Measurements from ENCODE around the gene KCNK3. TPM values are rescaled to one million over a fixed set of nuclear protein-coding genes. Genes with fewer than 3 reads are reported as not detected.

The KCNK3 gene
- total and polyA plus RNA-seq, 10 of the 15 experiments (the other 5 are each of a cell fraction or from before 2014, with no cell fraction given): 0.13 TPM; not detected in 9

DNA sequence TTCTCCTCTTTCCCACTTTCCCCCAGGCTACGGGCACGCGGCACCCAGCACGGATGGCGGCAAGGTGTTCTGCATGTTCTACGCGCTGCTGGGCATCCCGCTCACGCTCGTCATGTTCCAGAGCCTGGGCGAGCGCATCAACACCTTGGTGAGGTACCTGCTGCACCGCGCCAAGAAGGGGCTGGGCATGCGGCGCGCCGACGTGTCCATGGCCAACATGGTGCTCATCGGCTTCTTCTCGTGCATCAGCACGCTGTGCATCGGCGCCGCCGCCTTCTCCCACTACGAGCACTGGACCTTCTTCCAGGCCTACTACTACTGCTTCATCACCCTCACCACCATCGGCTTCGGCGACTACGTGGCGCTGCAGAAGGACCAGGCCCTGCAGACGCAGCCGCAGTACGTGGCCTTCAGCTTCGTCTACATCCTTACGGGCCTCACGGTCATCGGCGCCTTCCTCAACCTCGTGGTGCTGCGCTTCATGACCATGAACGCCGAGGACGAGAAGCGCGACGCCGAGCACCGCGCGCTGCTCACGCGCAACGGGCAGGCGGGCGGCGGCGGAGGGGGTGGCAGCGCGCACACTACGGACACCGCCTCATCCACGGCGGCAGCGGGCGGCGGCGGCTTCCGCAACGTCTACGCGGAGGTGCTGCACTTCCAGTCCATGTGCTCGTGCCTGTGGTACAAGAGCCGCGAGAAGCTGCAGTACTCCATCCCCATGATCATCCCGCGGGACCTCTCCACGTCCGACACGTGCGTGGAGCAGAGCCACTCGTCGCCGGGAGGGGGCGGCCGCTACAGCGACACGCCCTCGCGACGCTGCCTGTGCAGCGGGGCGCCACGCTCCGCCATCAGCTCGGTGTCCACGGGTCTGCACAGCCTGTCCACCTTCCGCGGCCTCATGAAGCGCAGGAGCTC lies 35.4 kb downstream of the KCNK3 start:
- no TSS peak for BruUV-seq (replicated peaks)
- no peak overlapping the region for H3K9ac ChIP-seq (ENCODE audit: control insufficient read depth, insufficient read depth, low read length)
- no peak overlapping the region for H3K4me3 ChIP-seq
- RAD21 ChIA-PET (ENCODE audit: unreplicated experiment): no interaction called here
- CTCF ChIA-PET: no interaction called here
- SMC1A ChIA-PET (ENCODE audit: uncharacterized antibody, unreplicated experiment): no interaction called here
- peaks cover 0 to 2% of the 10 kb centered on the region in 2 experiments; a peak in 2 of 4 replicates for H3K27me3 ChIP-seq (replicated peaks in 1 of 2; ENCODE audit: control insufficient read depth in 2 of 2, insufficient read depth in 2 of 2, low read length in 1 of 2)
- no peak overlapping the region for H3K4me2 ChIP-seq (ENCODE audit: control insufficient read depth, insufficient read depth)
- no peaks in the 10 kb centered on the region for H4K20me1 ChIP-seq (ENCODE audit: control insufficient read depth, insufficient read depth)
- H3K27ac ChIP-seq (ENCODE audit: control insufficient read depth, insufficient read depth): no peak overlapping the region
- no peaks in the 10 kb centered on the region for H3K9me3 ChIP-seq (replicated peaks; ENCODE audit: control insufficient read depth, insufficient read depth, low read length)
- 77% methylated on average over 63 of the region's 101 CpGs for WGBS (ENCODE audit: insufficient coverage, insufficient replicate concordance, low lambda C conversion rate, missing lambda C conversion rate)
- no peaks in the 10 kb centered on the region for H3K79me2 ChIP-seq (ENCODE audit: control insufficient read depth, insufficient read depth, low read length)
- no peak for ATAC-seq
- POLR2A ChIA-PET: no interaction called here
- TF ChIP-seq SUPT20H (IDR thresholded peaks at IDR 0.05; ENCODE audit: borderline replicate concordance, control insufficient read depth, low read depth, low read length) (no peak), SIN3A (IDR thresholded peaks at IDR 0.05; ENCODE audit: low read depth, low read length) (no peak)
- no peak for FAIRE-seq
- no peaks in the 10 kb centered on the region for H3K4me1 ChIP-seq (ENCODE audit: control insufficient read depth, insufficient read depth, low read length)
- in situ Hi-C loops (cut with MboI): no loop called here
- no peak for DNase-seq (ENCODE audit: low read depth, low spot score)
- no peak overlapping the region for H2AFZ ChIP-seq (ENCODE audit: control insufficient read depth, low read depth, low read length)
- intact Hi-C loops (cut with micrococcal nuclease; ENCODE audit: unreplicated experiment): no loop called here
- no peaks in the 10 kb centered on the region for H3K36me3 ChIP-seq (ENCODE audit: control insufficient read depth in 2 of 2, insufficient read depth in 2 of 2, low read length in 1 of 2)

DNA sequence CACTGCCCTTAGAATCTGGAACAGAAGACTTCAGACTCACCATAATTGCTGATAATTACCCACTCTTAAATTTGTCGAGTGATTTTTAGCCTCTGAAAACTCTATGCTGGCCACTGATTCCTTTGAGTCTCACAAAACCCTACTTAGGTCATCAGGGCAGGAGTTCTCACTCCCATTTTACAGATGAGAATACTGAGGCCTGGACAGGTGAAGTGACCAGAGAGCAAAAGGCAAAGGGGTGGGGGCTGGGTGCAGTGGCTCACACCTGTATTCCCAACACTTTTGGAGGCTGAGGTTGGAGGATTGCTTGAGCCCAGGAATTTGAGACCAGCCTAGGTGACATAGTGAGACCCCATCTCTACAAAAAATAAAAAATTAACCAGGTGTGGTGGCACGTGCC lies 36.8 kb downstream of the KCNK3 start:
- H4K20me1 ChIP-seq (ENCODE audit: control insufficient read depth, insufficient read depth): no peaks in the 10 kb centered on the region
- peaks cover 0 to 2% of the 10 kb centered on the region in 2 experiments; a peak in 2 of 4 replicates for H3K27me3 ChIP-seq (replicated peaks in 1 of 2; ENCODE audit: control insufficient read depth in 2 of 2, insufficient read depth in 2 of 2, low read length in 1 of 2)
- H3K4me1 ChIP-seq (ENCODE audit: control insufficient read depth, insufficient read depth, low read length): no peaks in the 10 kb centered on the region
- SMC1A ChIA-PET (ENCODE audit: uncharacterized antibody, unreplicated experiment): no interaction called here
- RAD21 ChIA-PET (ENCODE audit: unreplicated experiment): no interaction called here
- BruUV-seq (replicated peaks): no TSS peak
- 38% methylated on average over 2 of the region's 2 CpGs for WGBS (ENCODE audit: insufficient coverage, insufficient replicate concordance, low lambda C conversion rate, missing lambda C conversion rate)
- POLR2A ChIA-PET: interaction anchor here (0.8 kb wide), 1 partner anchor 320 kb away, joined by 3 read pairs; no protein-coding TSS in a partner anchor
- intact Hi-C loops (cut with micrococcal nuclease; ENCODE audit: unreplicated experiment): no loop called here
- no peak for DNase-seq (ENCODE audit: low read depth, low spot score)
- no peak overlapping the region for H3K27ac ChIP-seq (ENCODE audit: control insufficient read depth, insufficient read depth)
- no peaks in the 10 kb centered on the region for H3K79me2 ChIP-seq (ENCODE audit: control insufficient read depth, insufficient read depth, low read length)
- H3K9ac ChIP-seq (ENCODE audit: control insufficient read depth, insufficient read depth, low read length): no peak overlapping the region
- in situ Hi-C loops (cut with MboI): no loop called here
- H3K36me3 ChIP-seq (ENCODE audit: control insufficient read depth in 2 of 2, insufficient read depth in 2 of 2, low read length in 1 of 2): no peaks in the 10 kb centered on the region
- H3K4me3 ChIP-seq: no peak overlapping the region
- no peaks in the 10 kb centered on the region for H3K9me3 ChIP-seq (replicated peaks; ENCODE audit: control insufficient read depth, insufficient read depth, low read length)
- CTCF ChIA-PET: no interaction called here
- ATAC-seq: no peak
- no peak overlapping the region for H2AFZ ChIP-seq (ENCODE audit: control insufficient read depth, low read depth, low read length)
- no peak for FAIRE-seq
- no peak overlapping the region for H3K4me2 ChIP-seq (ENCODE audit: control insufficient read depth, insufficient read depth)
- TF ChIP-seq, protein P1, sequence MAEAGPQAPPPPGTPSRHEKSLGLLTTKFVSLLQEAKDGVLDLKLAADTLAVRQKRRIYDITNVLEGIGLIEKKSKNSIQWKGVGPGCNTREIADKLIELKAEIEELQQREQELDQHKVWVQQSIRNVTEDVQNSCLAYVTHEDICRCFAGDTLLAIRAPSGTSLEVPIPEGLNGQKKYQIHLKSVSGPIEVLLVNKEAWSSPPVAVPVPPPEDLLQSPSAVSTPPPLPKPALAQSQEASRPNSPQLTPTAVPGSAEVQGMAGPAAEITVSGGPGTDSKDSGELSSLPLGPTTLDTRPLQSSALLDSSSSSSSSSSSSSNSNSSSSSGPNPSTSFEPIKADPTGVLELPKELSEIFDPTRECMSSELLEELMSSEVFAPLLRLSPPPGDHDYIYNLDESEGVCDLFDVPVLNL (IDR thresholded peaks at IDR 0.05; ENCODE audit: low read depth, low read length): no peak
- TF ChIP-seq IKZF1 (conservative IDR thresholded peaks at IDR 0.05) (no peak), RELA (IDR thresholded peaks at IDR 0.05; ENCODE audit: borderline replicate concordance, partially characterized antibody) (no peak), SMARCA5 (IDR thresholded peaks at IDR 0.05) (no peak), JUND (IDR thresholded peaks at IDR 0.05; ENCODE audit: low read depth, low read length) (no peak)
- TF ChIP-seq, protein P2, sequence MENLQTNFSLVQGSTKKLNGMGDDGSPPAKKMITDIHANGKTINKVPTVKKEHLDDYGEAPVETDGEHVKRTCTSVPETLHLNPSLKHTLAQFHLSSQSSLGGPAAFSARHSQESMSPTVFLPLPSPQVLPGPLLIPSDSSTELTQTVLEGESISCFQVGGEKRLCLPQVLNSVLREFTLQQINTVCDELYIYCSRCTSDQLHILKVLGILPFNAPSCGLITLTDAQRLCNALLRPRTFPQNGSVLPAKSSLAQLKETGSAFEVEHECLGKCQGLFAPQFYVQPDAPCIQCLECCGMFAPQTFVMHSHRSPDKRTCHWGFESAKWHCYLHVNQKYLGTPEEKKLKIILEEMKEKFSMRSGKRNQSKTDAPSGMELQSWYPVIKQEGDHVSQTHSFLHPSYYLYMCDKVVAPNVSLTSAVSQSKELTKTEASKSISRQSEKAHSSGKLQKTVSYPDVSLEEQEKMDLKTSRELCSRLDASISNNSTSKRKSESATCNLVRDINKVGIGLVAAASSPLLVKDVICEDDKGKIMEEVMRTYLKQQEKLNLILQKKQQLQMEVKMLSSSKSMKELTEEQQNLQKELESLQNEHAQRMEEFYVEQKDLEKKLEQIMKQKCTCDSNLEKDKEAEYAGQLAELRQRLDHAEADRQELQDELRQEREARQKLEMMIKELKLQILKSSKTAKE (IDR thresholded peaks at IDR 0.05; ENCODE audit: low read depth, poor library complexity, severe bottlenecking): no peak
- TF ChIP-seq, protein P3, sequence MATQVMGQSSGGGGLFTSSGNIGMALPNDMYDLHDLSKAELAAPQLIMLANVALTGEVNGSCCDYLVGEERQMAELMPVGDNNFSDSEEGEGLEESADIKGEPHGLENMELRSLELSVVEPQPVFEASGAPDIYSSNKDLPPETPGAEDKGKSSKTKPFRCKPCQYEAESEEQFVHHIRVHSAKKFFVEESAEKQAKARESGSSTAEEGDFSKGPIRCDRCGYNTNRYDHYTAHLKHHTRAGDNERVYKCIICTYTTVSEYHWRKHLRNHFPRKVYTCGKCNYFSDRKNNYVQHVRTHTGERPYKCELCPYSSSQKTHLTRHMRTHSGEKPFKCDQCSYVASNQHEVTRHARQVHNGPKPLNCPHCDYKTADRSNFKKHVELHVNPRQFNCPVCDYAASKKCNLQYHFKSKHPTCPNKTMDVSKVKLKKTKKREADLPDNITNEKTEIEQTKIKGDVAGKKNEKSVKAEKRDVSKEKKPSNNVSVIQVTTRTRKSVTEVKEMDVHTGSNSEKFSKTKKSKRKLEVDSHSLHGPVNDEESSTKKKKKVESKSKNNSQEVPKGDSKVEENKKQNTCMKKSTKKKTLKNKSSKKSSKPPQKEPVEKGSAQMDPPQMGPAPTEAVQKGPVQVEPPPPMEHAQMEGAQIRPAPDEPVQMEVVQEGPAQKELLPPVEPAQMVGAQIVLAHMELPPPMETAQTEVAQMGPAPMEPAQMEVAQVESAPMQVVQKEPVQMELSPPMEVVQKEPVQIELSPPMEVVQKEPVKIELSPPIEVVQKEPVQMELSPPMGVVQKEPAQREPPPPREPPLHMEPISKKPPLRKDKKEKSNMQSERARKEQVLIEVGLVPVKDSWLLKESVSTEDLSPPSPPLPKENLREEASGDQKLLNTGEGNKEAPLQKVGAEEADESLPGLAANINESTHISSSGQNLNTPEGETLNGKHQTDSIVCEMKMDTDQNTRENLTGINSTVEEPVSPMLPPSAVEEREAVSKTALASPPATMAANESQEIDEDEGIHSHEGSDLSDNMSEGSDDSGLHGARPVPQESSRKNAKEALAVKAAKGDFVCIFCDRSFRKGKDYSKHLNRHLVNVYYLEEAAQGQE (IDR thresholded peaks at IDR 0.05; ENCODE audit: low read depth, low read length): no peak
